Measurements from ENCODE around the gene LRP5.
"Not testable (repeated sequence)": the region's sequence is repeated elsewhere in the genome, so short reads cannot be mapped to it uniquely, and the experiment has no call there.

Gene LRP5

GRCh38 chr11:68398995-68399851 lies 86.8 kb downstream of the LRP5 start:
- no peak for DNase-seq

- DNase-seq: no peak
Observed at GRCh38 chr11:68399916-68400315, 87.5 kb downstream of the LRP5 start.

- not testable (repeated sequence) for DNase-seq
Observed at GRCh38 chr11:68400584-68400983, 88.2 kb downstream of the LRP5 start.

GRCh38 chr11:68401856-68402255 lies 89.5 kb downstream of the LRP5 start:
- no peak for DNase-seq

GRCh38 chr11:68402355-68403031 lies 90.1 kb downstream of the LRP5 start:
- no peak for DNase-seq

GRCh38 chr11:68403424-68403823 lies 91.0 kb downstream of the LRP5 start:
- DNase-seq: no peak

GRCh38 chr11:68403831-68404230 lies 91.4 kb downstream of the LRP5 start:
- no peak for DNase-seq

- no peak for DNase-seq
Observed at GRCh38 chr11:68406324-68407313, 94.2 kb downstream of the LRP5 start.

GRCh38 chr11:68408512-68408911 lies 96.1 kb downstream of the LRP5 start:
- DNase-seq: no peak

- DNase-seq: no peak
Observed at GRCh38 chr11:68409748-68410344, 97.5 kb downstream of the LRP5 start.

- DNase-seq: no peak
Observed at GRCh38 chr11:68411501-68411991, 99.2 kb downstream of the LRP5 start.

GRCh38 chr11:68412593-68413475 lies 100.4 kb downstream of the LRP5 start:
- DNase-seq: no peak

GRCh38 chr11:68413591-68413999 lies 101.2 kb downstream of the LRP5 start:
- DNase-seq: no peak

GRCh38 chr11:68414496-68415221 lies 102.3 kb downstream of the LRP5 start:
- no peak for DNase-seq

GRCh38 chr11:68416070-68416578 lies 103.7 kb downstream of the LRP5 start:
- no peak for DNase-seq

GRCh38 chr11:68418648-68419047 lies 106.3 kb downstream of the LRP5 start:
- DNase-seq: no peak

GRCh38 chr11:68420171-68420570 lies 107.8 kb downstream of the LRP5 start:
- DNase-seq: no peak

- no peak for DNase-seq
Observed at GRCh38 chr11:68423481-68423880, 111.1 kb downstream of the LRP5 start.

GRCh38 chr11:68424101-68424632 lies 111.8 kb downstream of the LRP5 start:
- no peak for DNase-seq

Measured in DMS 273 treated with DMSO at 0.1 percent for 48 hours (cell line).